ENCODE measurements around the gene PACRG. TPM values are rescaled to one million over a fixed set of nuclear protein-coding genes. Genes with fewer than 3 reads are reported as not detected.
"Not testable (repeated sequence)": the region's sequence is repeated elsewhere in the genome, so short reads cannot be mapped to it uniquely, and the experiment has no call there.

Gene PACRG
- total RNA-seq, 3 donors from 2014 or later = 0.64 to 6.4 (median 4.6) TPM

DNA sequence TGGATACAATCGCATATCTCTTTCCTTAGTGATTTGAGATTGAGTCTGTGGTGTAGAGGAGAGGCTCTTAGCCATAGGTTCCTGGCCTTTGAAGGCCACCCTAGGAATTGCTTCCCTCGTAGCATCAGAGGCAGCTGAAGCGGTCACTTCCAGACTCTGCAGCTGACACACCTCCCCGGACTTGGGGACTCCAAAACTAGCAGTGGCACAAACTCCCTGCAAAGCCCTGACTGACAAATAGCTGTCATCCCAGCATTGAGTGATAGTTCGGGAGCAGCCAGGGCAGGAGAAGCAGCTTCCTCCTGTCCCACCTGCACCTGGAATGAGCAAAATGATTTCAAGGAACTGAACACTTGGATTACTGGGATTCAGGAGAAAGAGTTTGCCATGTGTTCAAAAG lies 586.2 kb downstream of the PACRG start:
- no peak overlapping the region for H3K27ac ChIP-seq
- no peaks in the 10 kb centered on the region for H3K4me1 ChIP-seq
- intact Hi-C loops (cut with DNase I; ENCODE audit: low total_unique reads) = no loop called here
- no peaks in the 10 kb centered on the region for H3K36me3 ChIP-seq
- TF ChIP-seq POLR2A (IDR thresholded peaks at IDR 0.05) (no peak), POLR2AphosphoS5 (IDR thresholded peaks at IDR 0.05) (no peak)
- TF ChIP-seq, protein P1, sequence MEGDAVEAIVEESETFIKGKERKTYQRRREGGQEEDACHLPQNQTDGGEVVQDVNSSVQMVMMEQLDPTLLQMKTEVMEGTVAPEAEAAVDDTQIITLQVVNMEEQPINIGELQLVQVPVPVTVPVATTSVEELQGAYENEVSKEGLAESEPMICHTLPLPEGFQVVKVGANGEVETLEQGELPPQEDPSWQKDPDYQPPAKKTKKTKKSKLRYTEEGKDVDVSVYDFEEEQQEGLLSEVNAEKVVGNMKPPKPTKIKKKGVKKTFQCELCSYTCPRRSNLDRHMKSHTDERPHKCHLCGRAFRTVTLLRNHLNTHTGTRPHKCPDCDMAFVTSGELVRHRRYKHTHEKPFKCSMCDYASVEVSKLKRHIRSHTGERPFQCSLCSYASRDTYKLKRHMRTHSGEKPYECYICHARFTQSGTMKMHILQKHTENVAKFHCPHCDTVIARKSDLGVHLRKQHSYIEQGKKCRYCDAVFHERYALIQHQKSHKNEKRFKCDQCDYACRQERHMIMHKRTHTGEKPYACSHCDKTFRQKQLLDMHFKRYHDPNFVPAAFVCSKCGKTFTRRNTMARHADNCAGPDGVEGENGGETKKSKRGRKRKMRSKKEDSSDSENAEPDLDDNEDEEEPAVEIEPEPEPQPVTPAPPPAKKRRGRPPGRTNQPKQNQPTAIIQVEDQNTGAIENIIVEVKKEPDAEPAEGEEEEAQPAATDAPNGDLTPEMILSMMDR (IDR thresholded peaks at IDR 0.05) = no peak
- no peak overlapping the region for H3K4me3 ChIP-seq
- no peak for DNase-seq (ENCODE audit: low spot score in 2 of 2)
- no peaks in the 10 kb centered on the region for H3K9me3 ChIP-seq
- H3K27me3 ChIP-seq = no peaks in the 10 kb centered on the region

DNA sequence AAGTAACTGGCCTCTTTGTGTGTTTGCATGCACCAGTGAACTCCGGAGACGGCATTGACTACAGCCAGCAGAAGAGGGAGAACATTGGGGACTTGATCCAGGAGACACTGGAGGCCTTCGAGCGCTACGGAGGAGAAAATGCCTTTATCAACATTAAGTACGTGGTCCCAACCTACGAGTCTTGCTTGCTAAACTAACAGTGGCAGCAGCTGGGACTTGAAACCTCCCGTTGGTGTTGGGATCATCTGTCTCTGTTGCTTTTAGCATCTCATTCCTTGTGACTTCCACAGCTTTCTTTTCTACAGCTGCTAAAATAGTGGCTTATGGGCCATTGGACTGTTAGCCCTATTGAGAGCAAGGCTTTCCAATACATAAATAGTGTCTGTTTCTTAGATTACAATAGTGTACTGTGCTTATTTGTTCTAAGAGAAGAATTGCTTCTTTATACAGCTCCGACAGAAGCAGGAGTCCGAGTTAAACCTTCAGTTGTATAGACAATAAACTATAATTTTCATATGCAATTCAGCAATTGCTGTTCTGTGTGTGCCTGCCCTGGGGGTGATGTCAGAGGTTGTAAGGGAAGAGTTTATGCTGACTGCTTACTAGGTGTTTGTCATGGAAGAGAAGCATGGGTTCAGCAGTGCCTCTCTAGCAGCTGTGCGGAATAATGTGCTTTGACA lies 587.2 kb downstream of the PACRG start:
- no peaks in the 10 kb centered on the region for H3K27me3 ChIP-seq
- intact Hi-C loops (cut with DNase I; ENCODE audit: low total_unique reads) = no loop called here
- no peaks in the 10 kb centered on the region for H3K36me3 ChIP-seq
- no peak overlapping the region for H3K4me3 ChIP-seq
- H3K4me1 ChIP-seq = no peaks in the 10 kb centered on the region
- no peak overlapping the region for H3K27ac ChIP-seq
- H3K9me3 ChIP-seq = no peaks in the 10 kb centered on the region
- TF ChIP-seq, protein P1 (IDR thresholded peaks at IDR 0.05) = no peak
- no peak for TF ChIP-seq POLR2A (IDR thresholded peaks at IDR 0.05)
- TF ChIP-seq POLR2AphosphoS5 (IDR thresholded peaks at IDR 0.05) = no peak
- no peak for DNase-seq (ENCODE audit: low spot score in 2 of 2)

DNA sequence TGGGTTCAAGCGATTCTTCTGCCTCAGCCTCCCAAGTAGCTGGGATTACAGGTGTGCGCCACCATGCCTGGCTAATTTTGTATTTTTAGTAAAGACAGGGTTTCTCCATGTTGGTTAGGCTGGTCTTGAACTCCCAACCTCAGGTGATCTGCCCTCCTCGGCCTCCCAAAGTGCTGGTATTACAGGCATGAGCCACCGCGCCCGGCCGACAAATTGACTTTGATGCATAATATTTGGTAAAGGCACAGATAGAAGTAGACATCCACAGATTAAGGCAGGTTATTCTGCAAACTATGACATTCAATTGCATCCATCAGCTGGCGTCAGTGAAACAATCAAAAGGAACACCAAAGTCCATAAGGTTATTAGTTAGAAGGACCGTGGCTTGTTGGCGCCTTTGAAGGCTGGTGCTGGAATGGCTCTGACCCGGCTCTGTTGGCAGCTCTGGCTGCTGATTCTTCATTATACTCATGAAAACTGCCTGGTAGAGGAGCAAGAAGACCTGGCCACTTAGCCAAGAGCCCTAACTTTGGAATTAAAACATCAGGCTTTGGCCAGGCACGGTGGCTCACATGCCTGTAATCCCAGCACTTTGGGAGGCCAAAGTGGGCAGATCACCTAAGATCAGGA lies 589.2 kb downstream of the PACRG start:
- H3K9me3 ChIP-seq; DNase-seq (ENCODE audit: low spot score in 2 of 2); H3K27me3 ChIP-seq; H3K27ac ChIP-seq; H3K4me1 ChIP-seq; H3K36me3 ChIP-seq; intact Hi-C loops (cut with DNase I; ENCODE audit: low total_unique reads); H3K4me3 ChIP-seq: not testable (repeated sequence)

DNA sequence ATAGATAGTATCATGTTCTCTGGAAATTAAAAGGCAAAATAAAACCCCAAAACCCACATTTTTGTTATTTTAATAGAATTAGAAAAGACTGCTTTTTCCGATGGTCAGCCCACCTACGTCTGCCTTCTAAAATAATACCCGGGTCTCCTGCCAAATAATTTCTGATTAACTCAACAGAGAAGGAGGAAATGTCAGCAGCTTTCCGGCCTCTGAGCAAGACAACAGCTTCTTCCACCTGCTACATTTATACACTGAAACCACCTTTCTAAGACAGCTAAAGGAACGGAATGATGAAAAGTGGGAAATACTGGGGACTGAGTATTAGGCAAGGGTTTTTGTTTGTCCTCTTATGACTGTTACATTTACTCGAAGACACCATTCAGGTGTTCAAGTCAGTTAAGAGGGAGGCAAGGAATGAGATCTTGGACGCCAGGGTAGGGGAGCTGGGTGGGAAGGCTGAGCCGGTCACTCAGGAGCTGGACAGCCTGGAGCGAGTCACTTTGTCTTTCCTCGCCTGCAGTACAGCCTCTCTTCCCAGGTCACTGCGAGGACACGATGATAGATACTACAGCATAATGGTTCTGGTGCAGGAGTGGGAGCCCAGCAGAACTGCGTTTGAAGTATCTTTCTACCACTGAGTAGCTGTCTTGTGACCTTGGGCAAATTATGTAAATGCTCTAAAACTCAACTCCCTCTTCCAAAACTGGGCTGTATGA lies 590.5 kb downstream of the PACRG start:
- H3K4me1 ChIP-seq = no peaks in the 10 kb centered on the region
- intact Hi-C loops (cut with DNase I; ENCODE audit: low total_unique reads) = no loop called here
- TF ChIP-seq POLR2AphosphoS5 (IDR thresholded peaks at IDR 0.05) = no peak
- TF ChIP-seq, protein P1 (IDR thresholded peaks at IDR 0.05) = no peak
- no peak for TF ChIP-seq POLR2A (IDR thresholded peaks at IDR 0.05)
- no peak overlapping the region for H3K27ac ChIP-seq
- no peaks in the 10 kb centered on the region for H3K27me3 ChIP-seq
- H3K4me3 ChIP-seq = no peak overlapping the region
- DNase-seq (ENCODE audit: low spot score in 2 of 2) = no peak
- H3K9me3 ChIP-seq = no peaks in the 10 kb centered on the region
- no peaks in the 10 kb centered on the region for H3K36me3 ChIP-seq

DNA sequence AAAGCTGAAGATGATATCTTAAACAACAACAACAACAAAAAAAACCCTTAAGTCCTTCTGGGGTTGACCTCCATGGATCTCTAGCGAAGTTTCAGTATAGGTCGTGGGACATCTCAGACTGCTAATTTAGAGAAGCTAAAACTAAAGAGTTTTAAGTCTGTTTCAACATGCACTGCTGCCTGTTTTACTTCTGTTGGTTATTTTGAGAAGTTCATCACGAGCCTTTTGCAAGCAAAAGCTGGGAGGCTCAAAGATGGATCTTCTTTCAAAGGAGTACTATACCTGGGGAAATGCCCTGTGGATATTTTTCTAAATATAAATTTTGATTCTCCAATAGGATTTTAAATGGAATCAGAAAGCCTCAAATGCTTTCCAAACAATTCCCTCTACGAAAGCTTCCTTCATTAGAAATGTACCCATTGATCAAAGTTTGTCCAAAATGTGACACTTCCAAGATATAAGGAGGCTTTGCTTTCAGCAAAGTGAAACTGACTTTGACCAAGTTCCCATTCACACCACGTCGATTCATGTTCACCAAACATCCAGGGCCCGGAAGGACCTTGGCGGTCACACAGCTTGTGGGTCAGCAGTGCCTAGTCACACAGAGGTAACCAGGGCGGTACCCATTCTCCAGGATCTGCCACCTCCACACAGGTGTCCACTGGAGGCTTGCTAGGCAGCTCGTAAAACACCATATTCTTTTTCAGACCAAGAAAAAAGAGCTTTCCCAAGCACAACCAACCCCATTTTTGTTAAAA lies 592.0 kb downstream of the PACRG start:
- Histone ChIP-seq H3K4me1 (no peaks in the 10 kb centered on the region), H3K4me3 (no peak overlapping the region), H3K9me3 (no peaks in the 10 kb centered on the region), H3K27ac (no peak overlapping the region), H3K36me3 (no peaks in the 10 kb centered on the region), H3K27me3 (no peaks in the 10 kb centered on the region)
- no peak for TF ChIP-seq POLR2A (IDR thresholded peaks at IDR 0.05)
- TF ChIP-seq, protein P1 (IDR thresholded peaks at IDR 0.05) = no peak
- TF ChIP-seq POLR2AphosphoS5 (IDR thresholded peaks at IDR 0.05) = no peak
- DNase-seq (ENCODE audit: low spot score in 2 of 2) = no peak
- intact Hi-C loops (cut with DNase I; ENCODE audit: low total_unique reads) = no loop called here
